HL-60 (cell line): ENCODE data around the gene LIM2.
"Not testable (repeated sequence)": the region's sequence is repeated elsewhere in the genome, so short reads cannot be mapped to it uniquely, and the experiment has no call there.

Experiments used
- DNase-seq, 2 experiments: peaks; one replicate each; pipeline ENCODE4 v3.0.0-alpha.2; 2010 to 2020; ENCODE audit warnings: low read depth in 1 of 2, low spot score in 1 of 2
- H3K27ac ChIP-seq: fragments of 250-450 bp; sonication (Bioruptor Pico); replicated peaks from 2 replicates; pipeline ENCODE4 v1.5.1; 2020; ENCODE audit warnings: mild to moderate bottlenecking, moderate library complexity
- H3K27me3 ChIP-seq: fragments of 250-450 bp; sonication (Bioruptor Pico); 2 replicates; pipeline ENCODE4 v1.5.1; 2021; ENCODE audit warnings: mild to moderate bottlenecking, moderate library complexity; ENCODE audit not compliant: insufficient read depth, poor library complexity, severe bottlenecking
- H3K4me3 ChIP-seq: replicated peaks from 2 replicates; pipeline ENCODE4 v1.5.1; 2011; ENCODE audit warnings: mild to moderate bottlenecking, control low read depth, low read length; ENCODE audit not compliant: insufficient read depth
- GABPA ChIP-seq: IDR thresholded peaks from 2 replicates; pipeline ENCODE4 v1.6.1; 2012; ENCODE audit warnings: low read depth
- POLR2AphosphoS5 ChIP-seq: IDR thresholded peaks from 2 replicates; pipeline ENCODE4 v1.6.1; 2012; ENCODE audit warnings: low read depth
- REST ChIP-seq: IDR thresholded peaks from 2 replicates; pipeline ENCODE4 v1.6.1; 2012; ENCODE audit warnings: low read depth; ENCODE audit not compliant: insufficient replicate concordance
- SPI1 ChIP-seq: IDR thresholded peaks from 2 replicates; pipeline ENCODE4 v1.6.1; 2012; ENCODE audit warnings: low read depth, mild to moderate bottlenecking, borderline replicate concordance
- TF ChIP-seq, protein P1 (sequence below): IDR thresholded peaks from one replicate; pipeline ENCODE4 v1.5.1; 2011; ENCODE audit warnings: low read length, control low read depth, inconsistent platforms; ENCODE audit not compliant: insufficient read depth

The LIM2 gene

GRCh38 chr19:51421229-51422052, 33.7 kb upstream of the LIM2 start:
- peak in 1 of 2 experiments; percentile 39 for DNase-seq
- H3K27me3 ChIP-seq = no peaks in the 10 kb centered on the region
- no peak overlapping the region for H3K27ac ChIP-seq
- no peak overlapping the region for H3K4me3 ChIP-seq
- TF ChIP-seq SPI1 (no peak), REST (no peak), POLR2AphosphoS5 (no peak), GABPA (no peak)
- TF ChIP-seq, protein P1, sequence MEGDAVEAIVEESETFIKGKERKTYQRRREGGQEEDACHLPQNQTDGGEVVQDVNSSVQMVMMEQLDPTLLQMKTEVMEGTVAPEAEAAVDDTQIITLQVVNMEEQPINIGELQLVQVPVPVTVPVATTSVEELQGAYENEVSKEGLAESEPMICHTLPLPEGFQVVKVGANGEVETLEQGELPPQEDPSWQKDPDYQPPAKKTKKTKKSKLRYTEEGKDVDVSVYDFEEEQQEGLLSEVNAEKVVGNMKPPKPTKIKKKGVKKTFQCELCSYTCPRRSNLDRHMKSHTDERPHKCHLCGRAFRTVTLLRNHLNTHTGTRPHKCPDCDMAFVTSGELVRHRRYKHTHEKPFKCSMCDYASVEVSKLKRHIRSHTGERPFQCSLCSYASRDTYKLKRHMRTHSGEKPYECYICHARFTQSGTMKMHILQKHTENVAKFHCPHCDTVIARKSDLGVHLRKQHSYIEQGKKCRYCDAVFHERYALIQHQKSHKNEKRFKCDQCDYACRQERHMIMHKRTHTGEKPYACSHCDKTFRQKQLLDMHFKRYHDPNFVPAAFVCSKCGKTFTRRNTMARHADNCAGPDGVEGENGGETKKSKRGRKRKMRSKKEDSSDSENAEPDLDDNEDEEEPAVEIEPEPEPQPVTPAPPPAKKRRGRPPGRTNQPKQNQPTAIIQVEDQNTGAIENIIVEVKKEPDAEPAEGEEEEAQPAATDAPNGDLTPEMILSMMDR = no peak

- H3K4me3 ChIP-seq, H3K27me3 ChIP-seq, DNase-seq, H3K27ac ChIP-seq: not testable (repeated sequence)
Observed at GRCh38 chr19:51420511-51420910, 32.7 kb upstream of the LIM2 start.

GRCh38 chr19:51418707-51419106, 30.9 kb upstream of the LIM2 start:
- TF ChIP-seq REST (no peak), GABPA (no peak), POLR2AphosphoS5 (no peak), SPI1 (no peak)
- TF ChIP-seq, protein P1 = no peak
- no peak for DNase-seq
- Histone ChIP-seq H3K4me3 (no peak overlapping the region), H3K27me3 (no peaks in the 10 kb centered on the region), H3K27ac (no peak overlapping the region)

GRCh38 chr19:51417810-51418157, 30.0 kb upstream of the LIM2 start:
- TF ChIP-seq SPI1 (peak; percentile 75), REST (no peak)
- H3K27ac ChIP-seq = peak overlapping the region; percentile 81
- no peaks in the 10 kb centered on the region for H3K27me3 ChIP-seq
- no peak for DNase-seq
- H3K4me3 ChIP-seq = no peak overlapping the region
